NCI-H2196 treated with DMSO at 0.1 percent for 48 hours (cell line): ENCODE results near the gene ZNF606.

Source experiments
- DNase-seq: peaks from one replicate; lab custom pipeline; 2025; ENCODE audit not compliant: unreplicated experiment; lab: John Stamatoyannopoulos, UW

Gene ZNF606

GRCh38 chr19:57934820-57935665, 67.6 kb downstream of the ZNF606 start, which contains the start of gene ZNF418:
Gene ZNF418, minus strand, starts transcription at chr19:57935402. Its CDS starts 1,580 bp downstream, at chr19:57933822.
- DNase-seq, result no peak

GRCh38 chr19:57927587-57927986, 75.0 kb downstream of the ZNF606 start:
- DNase-seq, result no peak
